Astrocyte (in vitro differentiated cells and primary cell): ENCODE data around the gene STOM. TPM values are rescaled to one million over a fixed set of nuclear protein-coding genes. Genes with fewer than 3 reads are reported as not detected.

ENCODE experiments used
- DNase-seq: peaks from one replicate; pipeline ENCODE4 v3.0.0-alpha.2; 2010; ENCODE audit warnings: low read depth
- FAIRE-seq: peaks from 2 replicates; lab custom pipeline; 2011; peaks lifted over from hg19 to GRCh38; lab: Jason Lieb, UNC
- H2AFZ ChIP-seq: 2 replicates; pipeline ENCODE4 v1.6.0; 2012; ENCODE audit warnings: low read depth, low read length, inconsistent platforms
- H3K27ac ChIP-seq: 2 replicates; pipeline ENCODE4 v1.5.1; 2011; ENCODE audit warnings: low read depth, low read length, inconsistent platforms
- H3K27me3 ChIP-seq: 2 replicates; pipeline ENCODE4 v1.6.0; 2011; ENCODE audit warnings: low read length, inconsistent platforms; ENCODE audit not compliant: insufficient read depth
- H3K36me3 ChIP-seq: 2 replicates; pipeline ENCODE4 v1.5.1; 2011; ENCODE audit warnings: low read length, inconsistent platforms; ENCODE audit not compliant: insufficient read depth
- H3K4me1 ChIP-seq: 2 replicates; pipeline ENCODE4 v1.5.1; 2011; ENCODE audit warnings: low read length, inconsistent platforms; ENCODE audit not compliant: insufficient read depth
- H3K4me2 ChIP-seq: 2 replicates; pipeline ENCODE4 v1.6.0; 2012; ENCODE audit warnings: low read length, inconsistent platforms
- H3K4me3 ChIP-seq: 2 replicates; pipeline ENCODE4 v1.5.1; 2011; ENCODE audit warnings: low read depth, mild to moderate bottlenecking, low read length, inconsistent platforms; ENCODE audit not compliant: insufficient read depth
- H3K79me2 ChIP-seq: 2 replicates; pipeline ENCODE4 v1.6.0; 2012; ENCODE audit warnings: mild to moderate bottlenecking, low read length, inconsistent platforms; ENCODE audit not compliant: insufficient read depth
- H3K9ac ChIP-seq: 2 replicates; pipeline ENCODE4 v1.6.0; 2012; ENCODE audit warnings: mild to moderate bottlenecking, low read length, inconsistent platforms
- H3K9me3 ChIP-seq: 2 replicates; pipeline ENCODE4 v1.5.1; 2012; ENCODE audit warnings: low read depth, mild to moderate bottlenecking, low read length, inconsistent platforms; ENCODE audit not compliant: insufficient read depth
- H4K20me1 ChIP-seq: 2 replicates; pipeline ENCODE4 v1.6.0; 2012; ENCODE audit warnings: low read length, inconsistent platforms; ENCODE audit not compliant: insufficient read depth
- H3K27ac Mint-ChIP-seq: one replicate; pipeline ENCODE4 v1.8.0; 2021; ENCODE audit warnings: mild to moderate bottlenecking, mixed read lengths; ENCODE audit not compliant: unreplicated experiment
- H3K27me3 Mint-ChIP-seq: one replicate; pipeline ENCODE4 v1.8.0; 2021; ENCODE audit warnings: low read depth, mixed read lengths; ENCODE audit not compliant: unreplicated experiment
- H3K36me3 Mint-ChIP-seq: one replicate; pipeline ENCODE4 v1.8.0; 2021; ENCODE audit warnings: low read depth, mixed read lengths; ENCODE audit not compliant: unreplicated experiment
- H3K4me1 Mint-ChIP-seq: one replicate; pipeline ENCODE4 v1.8.0; 2021; ENCODE audit warnings: low read depth, mixed read lengths; ENCODE audit not compliant: unreplicated experiment
- H3K4me3 Mint-ChIP-seq: one replicate; pipeline ENCODE4 v1.8.0; 2021; ENCODE audit warnings: mild to moderate bottlenecking, moderate library complexity, mixed read lengths; ENCODE audit not compliant: unreplicated experiment
- H3K9me3 Mint-ChIP-seq: one replicate; pipeline ENCODE4 v1.8.0; 2021; ENCODE audit warnings: mild to moderate bottlenecking, mixed read lengths; ENCODE audit not compliant: unreplicated experiment
- EZH2 ChIP-seq: IDR thresholded peaks from 2 replicates; pipeline ENCODE4 v1.6.1; 2012; ENCODE audit warnings: mild to moderate bottlenecking, low read length, inconsistent platforms; ENCODE audit not compliant: insufficient read depth
- total RNA-seq: library from RNA; stranded (reverse); gene quantifications from 2 replicates; pipeline ENCODE4 v1.2.1, GENCODE V29; 2021
- TF ChIP-seq, protein P1 (sequence below): IDR thresholded peaks from 2 replicates; pipeline ENCODE4 v1.5.1; 2011; ENCODE audit warnings: low read depth, mild to moderate bottlenecking, inconsistent platforms, low read length, moderate library complexity; ENCODE audit not compliant: insufficient read depth

The STOM gene
- total RNA-seq, 1 donor from 2014 or later = 8.7 TPM

DNA sequence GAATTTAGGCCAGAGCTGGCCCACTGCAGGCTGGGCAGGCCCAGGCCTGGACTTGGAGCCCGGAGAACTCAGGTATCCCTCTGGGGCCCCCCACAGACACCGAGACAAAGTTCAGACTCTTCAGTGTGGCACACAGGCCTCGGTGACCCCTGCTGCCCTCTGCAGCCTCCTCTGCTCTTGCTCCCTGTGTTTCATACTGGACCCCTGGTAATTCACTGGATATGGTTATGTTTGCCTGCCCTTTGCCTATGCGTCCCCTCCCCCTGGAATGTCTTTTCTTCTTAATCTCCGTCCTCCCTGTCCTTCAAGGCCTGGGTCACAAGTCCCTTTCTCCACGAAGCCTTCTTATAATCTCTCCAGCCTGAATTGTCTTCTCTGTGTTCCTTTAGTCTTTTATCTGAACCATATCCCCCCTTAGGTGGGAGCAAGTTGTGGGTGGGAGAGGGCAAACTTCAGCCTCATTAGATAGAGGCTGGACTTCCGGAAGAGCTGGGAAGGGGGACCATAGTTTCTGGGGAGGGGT is 72.0 kb downstream of the STOM start:
- Histone ChIP-seq H4K20me1 (peaks cover 41% of the 10 kb centered on the region), H3K79me2 (peaks cover 19% of the 10 kb centered on the region), H3K9me3 (no peaks in the 10 kb centered on the region), H3K27me3 (no peaks in the 10 kb centered on the region), H3K4me1 (peaks cover 11% of the 10 kb centered on the region), H3K4me3 (no peak overlapping the region), H3K36me3 (peaks cover 4% of the 10 kb centered on the region), H3K9ac (no peak overlapping the region), H3K4me2 (no peak overlapping the region), H2AFZ (no peak overlapping the region), H3K27ac (no peak overlapping the region)
- TF ChIP-seq, protein P1, sequence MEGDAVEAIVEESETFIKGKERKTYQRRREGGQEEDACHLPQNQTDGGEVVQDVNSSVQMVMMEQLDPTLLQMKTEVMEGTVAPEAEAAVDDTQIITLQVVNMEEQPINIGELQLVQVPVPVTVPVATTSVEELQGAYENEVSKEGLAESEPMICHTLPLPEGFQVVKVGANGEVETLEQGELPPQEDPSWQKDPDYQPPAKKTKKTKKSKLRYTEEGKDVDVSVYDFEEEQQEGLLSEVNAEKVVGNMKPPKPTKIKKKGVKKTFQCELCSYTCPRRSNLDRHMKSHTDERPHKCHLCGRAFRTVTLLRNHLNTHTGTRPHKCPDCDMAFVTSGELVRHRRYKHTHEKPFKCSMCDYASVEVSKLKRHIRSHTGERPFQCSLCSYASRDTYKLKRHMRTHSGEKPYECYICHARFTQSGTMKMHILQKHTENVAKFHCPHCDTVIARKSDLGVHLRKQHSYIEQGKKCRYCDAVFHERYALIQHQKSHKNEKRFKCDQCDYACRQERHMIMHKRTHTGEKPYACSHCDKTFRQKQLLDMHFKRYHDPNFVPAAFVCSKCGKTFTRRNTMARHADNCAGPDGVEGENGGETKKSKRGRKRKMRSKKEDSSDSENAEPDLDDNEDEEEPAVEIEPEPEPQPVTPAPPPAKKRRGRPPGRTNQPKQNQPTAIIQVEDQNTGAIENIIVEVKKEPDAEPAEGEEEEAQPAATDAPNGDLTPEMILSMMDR = no peak
- TF ChIP-seq EZH2 = no peak
- peaks cover 22% of the 10 kb centered on the region for H3K4me1 Mint-ChIP-seq
- no peaks in the 10 kb centered on the region for H3K9me3 Mint-ChIP-seq
- no peak for FAIRE-seq
- H3K27me3 Mint-ChIP-seq = peaks cover 1% of the 10 kb centered on the region
- peak overlapping the region; percentile 55 for H3K4me3 Mint-ChIP-seq
- DNase-seq = no peak
- peaks cover 23% of the 10 kb centered on the region for H3K36me3 Mint-ChIP-seq
- no peak overlapping the region for H3K27ac Mint-ChIP-seq

DNA sequence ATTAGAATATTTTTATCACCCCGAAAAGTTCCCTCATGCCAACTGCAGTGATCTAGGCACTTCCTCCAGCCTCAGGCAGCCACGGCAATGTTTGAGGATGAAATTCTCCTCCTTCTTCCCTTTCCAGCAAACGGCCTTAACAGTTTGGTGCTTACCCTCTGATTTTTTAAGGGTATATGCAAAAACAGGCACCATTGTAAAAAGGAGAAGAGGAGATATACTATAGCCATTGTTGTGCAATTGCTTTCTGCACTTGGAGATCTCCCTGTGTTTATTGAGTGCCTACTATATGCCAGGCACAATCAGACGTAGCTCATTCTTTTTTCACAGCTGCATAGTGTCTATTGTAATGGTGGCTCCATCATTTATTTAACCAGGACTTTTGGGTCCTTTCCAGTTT is 72.7 kb downstream of the STOM start:
- FAIRE-seq = no peak
- no peak for DNase-seq
- no peak overlapping the region for H3K4me2 ChIP-seq
- no peak for TF ChIP-seq EZH2
- TF ChIP-seq, protein P1 = no peak
- H3K9ac ChIP-seq = no peak overlapping the region
- Mint-ChIP-seq H3K4me1 (peaks cover 22% of the 10 kb centered on the region), H3K36me3 (peaks cover 22% of the 10 kb centered on the region), H3K4me3 (no peak overlapping the region), H3K27me3 (peaks cover 1% of the 10 kb centered on the region), H3K27ac (peak overlapping the region; percentile 48), H3K9me3 (no peaks in the 10 kb centered on the region)
- H3K4me1 ChIP-seq = peaks cover 11% of the 10 kb centered on the region
- peaks cover 25% of the 10 kb centered on the region for H3K79me2 ChIP-seq
- no peak overlapping the region for H2AFZ ChIP-seq
- no peaks in the 10 kb centered on the region for H3K27me3 ChIP-seq
- peaks cover 4% of the 10 kb centered on the region for H3K36me3 ChIP-seq
- H4K20me1 ChIP-seq = peaks cover 48% of the 10 kb centered on the region
- no peak overlapping the region for H3K4me3 ChIP-seq
- H3K27ac ChIP-seq = no peak overlapping the region
- H3K9me3 ChIP-seq = no peaks in the 10 kb centered on the region

DNA sequence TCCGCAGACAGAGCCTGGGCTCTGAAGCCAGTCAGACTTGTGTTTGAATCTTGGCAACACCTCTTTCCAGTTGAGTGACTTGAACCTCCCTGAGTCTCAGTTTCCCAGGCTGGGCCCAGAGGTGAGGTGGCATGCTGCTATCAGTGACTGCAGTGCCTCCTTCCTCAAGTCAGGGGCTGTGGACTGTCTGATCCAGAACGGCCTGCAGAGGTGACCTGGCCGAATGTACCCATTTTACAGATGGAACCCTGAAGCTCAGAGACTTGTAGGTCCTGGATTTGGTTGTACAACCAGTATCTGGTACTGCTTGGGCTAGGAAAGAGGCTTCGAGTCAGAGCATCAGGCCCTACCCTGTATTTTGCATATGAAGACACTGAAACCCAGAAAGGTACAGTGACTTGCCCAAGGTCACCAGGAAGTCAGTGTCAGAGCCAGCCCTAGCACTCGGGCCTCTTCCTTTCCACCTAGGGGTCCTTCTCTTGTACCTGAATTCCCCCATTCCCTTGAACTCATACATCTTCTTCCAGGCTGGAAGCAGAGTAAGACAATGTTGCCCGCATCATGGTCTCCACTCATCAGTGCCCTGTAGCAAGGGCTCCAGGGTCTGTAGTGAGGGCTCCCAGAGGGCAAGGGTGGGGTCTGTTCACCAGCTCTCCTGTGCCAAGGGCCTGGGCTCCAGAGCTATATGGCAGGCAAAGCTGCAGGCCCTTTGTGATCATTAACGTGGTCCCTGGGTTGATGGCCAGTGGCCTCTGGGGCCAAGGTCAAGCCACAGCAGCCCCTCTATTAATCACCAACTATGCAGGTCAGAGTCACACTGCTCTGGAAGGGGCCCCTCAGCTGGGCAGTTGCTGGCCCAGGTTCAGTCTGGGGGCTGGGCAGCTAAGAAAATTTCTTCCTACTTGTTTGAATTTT is 73.6 kb downstream of the STOM start:
- peaks cover 11% of the 10 kb centered on the region for H3K4me1 ChIP-seq
- H3K27ac ChIP-seq = no peak overlapping the region
- no peak overlapping the region for H3K4me3 ChIP-seq
- no peak overlapping the region for H3K4me2 ChIP-seq
- Mint-ChIP-seq H3K27me3 (peaks cover 1% of the 10 kb centered on the region), H3K4me1 (peaks cover 22% of the 10 kb centered on the region), H3K4me3 (no peak overlapping the region), H3K9me3 (no peaks in the 10 kb centered on the region), H3K27ac (no peak overlapping the region), H3K36me3 (peaks cover 17% of the 10 kb centered on the region)
- DNase-seq (no peak), FAIRE-seq (no peak)
- no peaks in the 10 kb centered on the region for H3K9me3 ChIP-seq
- H3K27me3 ChIP-seq = no peaks in the 10 kb centered on the region
- H3K9ac ChIP-seq = no peak overlapping the region
- H4K20me1 ChIP-seq = peaks cover 50% of the 10 kb centered on the region
- H3K36me3 ChIP-seq = peaks cover 4% of the 10 kb centered on the region
- TF ChIP-seq EZH2 = no peak
- TF ChIP-seq, protein P1 = no peak
- H2AFZ ChIP-seq = no peak overlapping the region
- H3K79me2 ChIP-seq = peaks cover 29% of the 10 kb centered on the region
